Activated CD4-positive, CD25-positive, alpha-beta regulatory T cell treated with anti-CD3 and anti-CD28 coated beads, Interleukin-2, amount 50 U/mL, for 16 hours (primary cell): ENCODE data around the gene COPRS.

Source experiments
- DNase-seq: peaks from one replicate; pipeline ENCODE4 v3.0.0-alpha.2; 2020; ENCODE audit warnings: low read depth, low spot score

Gene COPRS, protein sequence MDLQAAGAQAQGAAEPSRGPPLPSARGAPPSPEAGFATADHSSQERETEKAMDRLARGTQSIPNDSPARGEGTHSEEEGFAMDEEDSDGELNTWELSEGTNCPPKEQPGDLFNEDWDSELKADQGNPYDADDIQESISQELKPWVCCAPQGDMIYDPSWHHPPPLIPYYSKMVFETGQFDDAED

GRCh38 chr17:31858642-31859486, at the start of gene COPRS:
Gene COPRS, minus strand, starts transcription at chr17:31859244. Its CDS starts 45 bp downstream, at chr17:31859199.
- peak; percentile 65 for DNase-seq

DNA sequence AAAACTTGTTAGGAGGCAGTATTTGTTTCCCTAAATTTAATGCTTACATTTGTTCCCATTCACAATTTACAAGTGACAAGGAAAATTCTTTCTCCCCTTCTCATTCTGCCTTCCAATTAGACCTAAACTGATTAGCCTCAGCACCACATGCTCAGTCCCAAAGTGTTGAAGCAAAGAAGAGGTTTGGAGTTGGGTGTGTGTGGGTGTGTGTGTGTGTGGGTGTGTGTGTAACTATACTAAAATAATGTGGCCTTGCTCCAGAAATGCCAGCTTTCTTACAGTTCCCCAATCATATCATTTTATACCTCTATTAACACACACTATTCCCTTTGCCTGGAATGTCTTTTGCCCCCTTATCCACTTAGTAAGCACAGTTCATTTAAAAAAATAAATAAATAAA, 49.3 kb upstream of the COPRS start:
- no peak for DNase-seq

DNA sequence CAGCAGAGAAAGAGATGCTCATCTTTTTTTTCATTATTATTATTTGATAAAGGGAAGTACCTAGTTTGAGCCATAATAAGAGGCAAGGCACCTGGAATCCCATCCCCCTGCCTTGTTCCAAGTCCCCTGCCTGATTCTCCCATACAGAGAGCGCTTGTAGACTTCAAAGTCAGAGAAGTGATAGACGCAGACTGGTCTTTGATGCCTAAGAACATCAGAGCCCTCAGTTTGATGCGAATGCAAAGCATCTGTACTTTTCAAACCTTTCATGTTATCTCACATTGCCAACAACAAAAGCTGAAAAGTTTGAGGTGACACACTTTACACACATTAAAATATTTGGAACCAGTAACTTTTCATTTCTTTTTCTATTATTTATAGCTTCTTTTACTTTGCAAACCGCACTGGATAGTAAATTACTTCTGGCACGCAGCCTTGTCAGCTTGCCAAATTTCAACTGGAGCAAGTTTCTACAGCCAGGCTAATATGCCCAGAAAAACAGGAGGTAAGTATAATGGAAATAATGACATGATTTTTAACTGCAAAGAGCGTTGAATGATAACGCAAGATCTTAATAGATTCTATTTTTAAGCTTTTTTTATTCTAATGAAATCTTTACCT, 48.4 kb upstream of the COPRS start:
- no peak for DNase-seq

DNA sequence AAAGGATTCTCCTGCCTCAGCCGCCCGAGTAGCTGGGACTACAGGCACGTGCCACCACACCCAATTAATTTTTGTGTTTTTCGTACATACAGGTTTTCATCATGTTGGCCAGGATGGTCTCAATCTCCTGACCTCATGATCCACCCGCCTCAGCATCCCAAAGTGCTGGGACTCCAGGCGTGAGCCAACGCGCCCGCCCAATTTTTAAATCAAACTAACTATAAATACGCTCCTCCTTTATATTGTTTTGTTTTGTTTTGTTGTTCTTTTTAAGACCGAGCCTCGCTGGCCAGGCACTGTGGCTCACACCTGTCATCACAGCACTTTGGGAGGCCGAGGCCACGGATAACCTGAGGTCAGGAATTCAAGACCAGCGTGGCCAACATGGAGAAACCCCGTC, 44.4 kb upstream of the COPRS start:
- DNase-seq: no peak

- DNase-seq: no peak
Measured at GRCh38 chr17:31902693-31903092, 43.6 kb upstream of the COPRS start.

DNA sequence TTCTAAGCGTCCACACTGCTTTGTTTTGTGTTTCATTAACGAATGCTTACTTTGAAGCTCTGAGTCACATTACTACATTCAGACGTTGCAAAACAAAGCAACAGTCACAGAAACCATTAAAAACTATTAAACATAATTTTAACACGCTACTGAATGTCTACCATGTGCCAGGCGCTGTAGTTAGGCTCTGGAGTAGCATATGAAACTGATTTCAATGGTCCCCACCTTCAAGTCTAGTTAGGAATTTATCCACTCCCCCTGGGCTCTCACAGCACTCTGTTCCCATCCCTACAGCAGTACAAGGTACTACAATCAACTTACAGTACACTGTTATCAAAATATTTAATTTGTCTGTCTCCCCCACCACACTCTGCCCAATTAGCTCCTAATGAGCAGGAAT, 41.8 kb upstream of the COPRS start:
- DNase-seq: no peak

- DNase-seq: no peak
Measured at GRCh38 chr17:31888124-31888523, 29.1 kb upstream of the COPRS start.

- no peak for DNase-seq
Measured at GRCh38 chr17:31882571-31882970, 23.5 kb upstream of the COPRS start.

DNA sequence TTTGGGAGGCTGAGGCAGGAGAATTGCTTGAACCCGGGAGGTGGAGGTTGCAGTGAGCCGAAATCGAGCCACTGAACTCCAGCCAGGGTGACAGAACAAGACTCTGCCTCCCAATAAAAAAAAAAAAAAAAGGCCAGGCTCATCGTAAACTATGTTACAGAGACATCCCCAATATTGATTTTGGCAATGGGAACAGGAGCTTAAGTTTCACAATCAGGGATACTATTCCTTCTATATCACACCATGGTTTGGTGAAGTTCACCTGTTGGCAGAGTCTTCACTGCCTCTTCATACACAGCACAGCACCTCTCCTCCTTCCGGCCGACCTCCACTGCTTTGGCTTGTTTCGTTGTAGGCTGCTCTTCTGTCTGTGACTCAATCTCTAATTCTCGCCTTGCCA, 21.3 kb upstream of the COPRS start:
- DNase-seq: no peak

GRCh38 chr17:31878703-31879073, 19.6 kb upstream of the COPRS start:
- DNase-seq: no peak

DNA sequence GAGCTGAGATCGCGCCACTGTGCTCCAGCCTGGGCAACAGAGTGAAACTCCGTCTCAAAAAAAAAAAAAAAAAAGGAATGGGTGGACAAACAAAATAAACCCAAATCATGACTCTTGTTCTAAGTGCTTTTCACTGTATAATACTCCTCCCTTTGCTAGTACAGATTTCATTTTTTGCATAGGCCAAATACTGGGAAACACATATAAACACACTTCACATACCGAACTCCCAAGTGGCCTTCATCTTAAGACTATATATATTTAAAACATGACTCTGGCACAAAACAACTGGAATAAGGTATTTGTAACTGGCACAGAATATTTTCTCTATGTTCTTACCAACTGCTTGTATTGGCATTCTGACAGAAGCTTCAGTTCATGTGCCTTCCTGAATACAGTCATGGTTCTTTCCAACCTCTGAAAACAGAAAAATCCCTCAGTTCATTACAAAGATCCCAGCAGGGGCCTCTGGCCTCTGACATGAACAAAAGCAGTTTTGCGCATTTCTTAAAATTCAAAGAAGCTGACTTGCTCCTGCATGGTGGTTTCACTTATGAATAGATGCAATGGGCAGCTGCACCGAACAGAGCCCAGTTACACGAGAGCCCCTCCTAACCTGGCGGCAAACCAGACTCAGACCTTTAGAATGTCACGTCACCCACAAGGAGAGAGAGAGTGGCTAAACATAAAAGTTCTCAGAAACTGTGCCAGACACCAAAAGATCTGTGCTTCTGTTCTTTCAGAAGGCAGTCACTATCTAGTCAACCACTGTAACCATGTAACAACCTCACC, 19.1 kb upstream of the COPRS start:
- no peak for DNase-seq

- no peak for DNase-seq
Measured at GRCh38 chr17:31877341-31877740, 18.3 kb upstream of the COPRS start.

- no peak for DNase-seq
Measured at GRCh38 chr17:31875081-31875480, 16.0 kb upstream of the COPRS start.

DNA sequence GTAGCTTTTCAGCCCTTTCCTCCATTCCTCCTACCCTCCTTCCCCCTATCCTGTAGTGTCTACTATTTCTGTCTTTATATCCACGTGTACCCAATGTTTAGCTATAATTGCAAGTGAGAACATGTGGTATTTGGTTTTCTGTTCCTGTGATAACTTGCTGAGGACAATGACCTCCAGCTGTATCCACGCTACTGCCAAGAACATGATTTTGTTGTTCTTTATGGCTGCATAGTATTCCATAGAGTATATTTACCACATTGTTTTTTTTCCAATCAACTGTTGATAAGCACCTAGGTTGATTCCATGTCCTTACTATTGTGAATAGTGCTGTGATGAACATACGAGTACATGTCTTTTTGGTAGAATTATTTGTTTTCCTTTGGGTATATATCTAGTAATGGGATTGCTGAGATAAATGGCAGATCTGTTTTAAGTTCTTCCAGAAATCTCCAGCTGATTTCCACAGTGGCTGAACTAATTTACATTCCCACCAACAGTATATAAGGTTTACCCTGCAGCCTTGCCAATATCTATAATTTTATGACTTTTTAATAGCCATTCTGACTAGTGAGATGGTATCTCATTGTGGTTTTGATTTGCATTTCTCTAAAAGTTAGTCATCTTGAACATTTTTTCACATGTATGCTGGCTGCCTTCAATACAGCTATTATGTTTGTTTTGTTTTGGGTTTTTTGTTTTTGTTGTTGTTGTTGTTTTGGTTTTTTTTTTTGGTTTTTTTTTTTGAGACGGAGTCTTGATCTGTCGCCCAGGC, 10.9 kb upstream of the COPRS start:
- DNase-seq: no peak

GRCh38 chr17:31869031-31869430, 10.0 kb upstream of the COPRS start:
- no peak for DNase-seq

DNA sequence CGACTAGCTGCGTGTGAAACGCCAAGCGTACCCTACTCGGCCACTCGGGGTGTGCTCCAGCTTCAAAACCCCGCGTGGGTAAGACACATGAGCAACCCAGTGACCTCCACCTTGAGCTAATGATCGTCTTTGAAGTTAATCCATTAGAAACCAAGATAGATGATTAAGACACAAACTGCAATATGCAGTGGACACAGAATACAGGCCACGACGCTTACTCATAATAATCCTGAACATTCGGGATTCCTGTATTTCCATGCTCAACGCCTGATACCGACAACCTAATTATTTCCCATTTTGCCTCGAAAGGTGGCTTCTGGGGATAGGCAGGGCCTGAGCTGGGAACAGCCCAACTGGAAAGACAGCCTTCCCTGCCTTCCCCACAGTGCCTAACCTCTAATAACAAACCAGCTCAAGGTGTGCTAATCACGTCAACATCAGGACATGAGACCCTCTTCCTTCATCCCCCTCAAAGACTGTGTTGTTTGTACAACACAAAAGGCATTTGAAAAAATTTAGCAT, 504 bp upstream of the COPRS start:
- DNase-seq: no peak

GRCh38 chr17:31857920-31858641, 963 bp downstream of the COPRS start:
- DNase-seq: no peak

DNA sequence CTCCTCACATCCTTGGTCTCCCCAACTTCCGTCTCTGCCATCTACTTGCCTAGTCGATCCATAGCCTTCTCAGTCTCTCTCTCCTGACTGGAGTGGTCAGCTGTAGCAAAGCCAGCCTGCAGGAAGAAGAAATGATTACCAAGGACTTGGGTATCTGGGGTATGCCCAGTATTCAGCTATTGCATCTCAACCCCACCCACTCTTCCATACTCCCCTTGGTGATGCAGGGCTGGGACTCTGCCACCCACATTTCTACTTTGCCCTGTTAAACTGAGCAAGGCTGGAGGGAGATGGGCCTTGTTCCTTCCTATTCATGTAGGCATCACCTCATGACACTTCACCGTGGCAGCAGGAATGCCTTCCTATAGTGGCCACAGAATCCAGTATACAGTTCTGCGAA, 2.3 kb downstream of the COPRS start:
- no peak for DNase-seq

DNA sequence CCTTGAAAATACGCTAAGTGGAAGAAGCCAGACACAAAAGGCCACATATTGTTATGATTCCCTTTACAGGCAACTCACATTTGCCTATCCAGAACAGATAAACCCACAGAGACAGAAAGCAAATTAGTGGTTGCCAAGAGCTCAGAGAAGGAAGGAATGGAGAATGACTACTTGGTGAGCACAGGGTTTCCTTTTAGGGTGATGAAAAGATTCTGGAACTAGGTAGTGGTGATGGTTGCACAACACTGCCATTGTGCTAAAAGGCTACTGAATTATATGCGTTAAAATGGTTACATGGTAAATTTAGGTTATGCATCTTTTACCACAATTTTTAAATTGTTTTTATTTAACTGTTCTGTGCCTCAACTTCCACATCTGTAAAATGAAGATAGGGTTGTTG, 4.4 kb downstream of the COPRS start:
- DNase-seq: no peak

DNA sequence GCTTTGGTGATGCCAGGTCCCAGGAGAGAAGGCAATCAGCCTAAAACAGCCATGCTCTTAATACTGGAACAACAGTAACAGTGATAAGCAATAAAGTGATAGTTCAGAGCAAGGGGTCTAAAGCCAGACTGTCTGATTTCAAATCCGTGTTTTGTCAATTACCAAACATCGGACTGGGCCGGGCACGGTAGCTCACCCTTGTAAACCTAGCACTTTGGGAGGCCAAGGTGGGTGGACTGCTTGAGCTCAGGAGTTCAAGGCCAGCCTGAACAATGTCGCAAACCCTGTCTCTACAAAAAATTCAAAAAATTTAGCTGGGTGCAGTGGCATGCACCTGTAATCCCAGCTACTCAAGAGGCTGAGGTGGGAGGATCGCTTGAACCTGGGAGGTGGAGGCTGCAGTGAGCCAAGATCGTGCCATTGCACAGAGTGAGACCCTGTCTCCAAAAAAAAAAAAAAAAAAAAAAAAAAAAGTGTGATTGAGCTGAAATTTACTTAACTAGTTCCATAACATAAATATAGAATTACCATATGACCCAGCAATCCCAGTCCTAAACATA, 5.1 kb downstream of the COPRS start:
- DNase-seq: no peak
